Retinal pigment epithelial cell (primary cell): ENCODE data around the gene NCR1.
"Not testable (repeated sequence)": the region's sequence is repeated elsewhere in the genome, so short reads cannot be mapped to it uniquely, and the experiment has no call there.

Source experiments
- DNase-seq: peaks from one replicate; pipeline ENCODE4 v3.0.0-alpha.2; 2010; ENCODE audit warnings: low read depth
- H3K4me3 ChIP-seq: 2 replicates; pipeline ENCODE4 v1.5.1; 2011; ENCODE audit warnings: mild to moderate bottlenecking, low read length, control low read depth, moderate library complexity
- TF ChIP-seq, protein P1 (sequence below): conservative IDR thresholded peaks from 2 replicates; pipeline ENCODE4 v1.5.1; 2011; ENCODE audit warnings: low read depth, low read length, control low read depth, inconsistent platforms

Gene NCR1

GRCh38 chr19:54902061-54902460 lies 3.9 kb upstream of the NCR1 start:
- TF ChIP-seq, protein P1, sequence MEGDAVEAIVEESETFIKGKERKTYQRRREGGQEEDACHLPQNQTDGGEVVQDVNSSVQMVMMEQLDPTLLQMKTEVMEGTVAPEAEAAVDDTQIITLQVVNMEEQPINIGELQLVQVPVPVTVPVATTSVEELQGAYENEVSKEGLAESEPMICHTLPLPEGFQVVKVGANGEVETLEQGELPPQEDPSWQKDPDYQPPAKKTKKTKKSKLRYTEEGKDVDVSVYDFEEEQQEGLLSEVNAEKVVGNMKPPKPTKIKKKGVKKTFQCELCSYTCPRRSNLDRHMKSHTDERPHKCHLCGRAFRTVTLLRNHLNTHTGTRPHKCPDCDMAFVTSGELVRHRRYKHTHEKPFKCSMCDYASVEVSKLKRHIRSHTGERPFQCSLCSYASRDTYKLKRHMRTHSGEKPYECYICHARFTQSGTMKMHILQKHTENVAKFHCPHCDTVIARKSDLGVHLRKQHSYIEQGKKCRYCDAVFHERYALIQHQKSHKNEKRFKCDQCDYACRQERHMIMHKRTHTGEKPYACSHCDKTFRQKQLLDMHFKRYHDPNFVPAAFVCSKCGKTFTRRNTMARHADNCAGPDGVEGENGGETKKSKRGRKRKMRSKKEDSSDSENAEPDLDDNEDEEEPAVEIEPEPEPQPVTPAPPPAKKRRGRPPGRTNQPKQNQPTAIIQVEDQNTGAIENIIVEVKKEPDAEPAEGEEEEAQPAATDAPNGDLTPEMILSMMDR, result no peak
- no peak overlapping the region for H3K4me3 ChIP-seq
- DNase-seq, result no peak

GRCh38 chr19:54903303-54903702 lies 2.6 kb upstream of the NCR1 start:
- TF ChIP-seq, protein P1, result no peak
- no peak for DNase-seq
- H3K4me3 ChIP-seq, result no peak overlapping the region

GRCh38 chr19:54904261-54904660 lies 1.7 kb upstream of the NCR1 start:
- H3K4me3 ChIP-seq, DNase-seq: not testable (repeated sequence)

- DNase-seq, result no peak
- H3K4me3 ChIP-seq, result no peak overlapping the region
- TF ChIP-seq, protein P1, result no peak
These were observed 536 bp upstream of the NCR1 start for GRCh38 chr19:54905421-54905802.

GRCh38 chr19:54906819-54907218 lies 871 bp downstream of the NCR1 start:
- no peak for DNase-seq
- H3K4me3 ChIP-seq, result no peak overlapping the region
- TF ChIP-seq, protein P1, result no peak

GRCh38 chr19:54907899-54908298 lies 2.0 kb downstream of the NCR1 start:
- not testable (repeated sequence) for DNase-seq

DNA sequence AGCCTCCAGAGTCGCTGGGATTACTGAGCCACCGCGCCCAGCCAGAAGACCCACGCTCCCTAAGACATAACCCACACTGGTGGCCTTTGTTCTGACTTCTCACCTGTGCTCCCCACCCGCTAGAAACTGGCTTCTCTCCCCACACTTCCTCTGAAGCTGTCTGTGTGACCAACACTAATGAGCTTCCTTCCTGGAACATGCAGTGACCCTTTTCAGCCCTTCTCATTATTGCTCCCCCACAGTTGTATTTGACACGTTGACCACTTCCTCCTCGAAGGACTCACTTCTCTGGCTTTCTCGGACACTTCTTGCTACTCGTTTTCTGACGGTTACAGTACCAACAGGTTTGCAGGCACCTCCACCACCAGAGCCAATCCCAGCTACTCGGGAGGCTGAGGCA lies 10.9 kb downstream of the NCR1 start:
- H3K4me3 ChIP-seq, result no peak overlapping the region
- no peak for DNase-seq
- TF ChIP-seq, protein P1, result no peak

More at GRCh38 chr19:54907899-54908298, 2.0 kb downstream of the NCR1 start:
- H3K4me3 ChIP-seq, result not testable (repeated sequence)

GRCh38 chr19:54918499-54918898 lies 12.6 kb downstream of the NCR1 start:
- H3K4me3 ChIP-seq, result no peak overlapping the region
- DNase-seq, result no peak
- TF ChIP-seq, protein P1, result no peak
